ENCODE measurements around the gene PLXNA2.

The PLXNA2 gene

GRCh38 chr1:207993477-207994445 is 250.4 kb downstream of the PLXNA2 start:
- DNase-seq (ENCODE audit: low read depth), result no peak

DNA sequence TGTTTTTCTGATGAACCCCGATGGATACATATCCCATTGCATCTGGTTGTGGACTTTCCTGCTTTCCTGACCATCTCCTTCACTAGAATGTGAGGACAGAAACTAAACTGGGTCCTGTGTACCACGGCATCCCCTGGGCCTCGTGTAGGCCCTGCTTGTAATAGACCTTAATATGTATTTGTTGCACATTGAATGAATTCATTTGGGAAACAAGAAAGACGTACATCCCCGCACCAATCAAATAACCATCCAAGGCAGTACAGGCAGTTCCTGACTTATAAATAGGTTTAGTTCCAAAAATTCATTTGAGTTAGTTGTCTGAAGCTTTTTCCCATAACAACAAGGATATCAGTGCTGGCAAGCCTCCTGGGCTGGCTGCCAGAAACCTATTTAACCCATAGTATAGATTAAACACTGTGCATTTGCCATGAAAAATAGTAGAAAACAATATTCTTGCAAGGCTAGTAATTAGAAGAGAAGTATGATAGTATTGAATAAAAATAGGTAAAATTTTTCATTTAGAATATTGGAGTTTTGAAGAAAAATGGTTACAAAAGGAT is 251.4 kb downstream of the PLXNA2 start:
- DNase-seq (ENCODE audit: low read depth), result no peak

- DNase-seq (ENCODE audit: low read depth), result no peak
Observed at GRCh38 chr1:207991583-207992026, 252.6 kb downstream of the PLXNA2 start.

- DNase-seq (ENCODE audit: low read depth), result no peak
Observed at GRCh38 chr1:207990876-207991582, 253.2 kb downstream of the PLXNA2 start.

GRCh38 chr1:207990455-207990854 is 253.7 kb downstream of the PLXNA2 start:
- DNase-seq (ENCODE audit: low read depth), result no peak

GRCh38 chr1:207988326-207989165 is 255.6 kb downstream of the PLXNA2 start:
- no peak for DNase-seq (ENCODE audit: low read depth)

- no peak for DNase-seq (ENCODE audit: low read depth)
Observed at GRCh38 chr1:207987164-207987563, 257.0 kb downstream of the PLXNA2 start.

GRCh38 chr1:207985996-207986395 is 258.2 kb downstream of the PLXNA2 start:
- no peak for DNase-seq (ENCODE audit: low read depth)

DNA sequence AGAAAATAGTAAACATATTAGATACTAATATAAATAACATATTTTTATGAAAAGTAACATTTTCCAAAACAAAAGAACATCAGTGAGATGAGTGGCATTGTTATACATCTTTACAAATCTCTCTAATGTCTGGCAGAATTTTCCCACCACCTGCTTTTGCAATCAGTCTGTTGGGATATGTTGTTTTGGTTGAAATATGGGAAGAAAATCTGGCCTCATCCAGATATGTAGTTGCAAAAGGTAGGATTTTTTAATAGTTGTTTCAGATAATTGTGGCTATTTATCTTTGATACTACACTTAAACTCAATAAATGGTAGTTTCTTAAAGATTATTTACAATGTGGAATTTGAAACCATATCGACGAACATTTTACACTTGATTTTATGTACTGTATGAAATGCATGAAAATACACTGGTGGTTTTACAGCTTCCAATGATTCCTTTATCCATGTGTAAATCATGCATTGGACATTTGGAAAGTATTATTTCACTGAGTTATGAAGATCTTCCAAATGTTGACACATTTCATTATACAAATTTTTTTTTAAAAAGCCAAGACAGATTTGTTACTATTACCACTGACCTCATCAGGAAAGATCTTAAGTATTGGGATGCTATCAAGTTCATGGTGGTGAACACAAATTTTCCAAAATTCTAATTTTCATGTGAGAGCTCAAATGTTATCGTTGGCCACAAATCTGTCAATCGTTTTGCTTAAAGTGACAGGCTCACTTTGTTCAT is 259.2 kb downstream of the PLXNA2 start:
- no peak for DNase-seq (ENCODE audit: low read depth)

GRCh38 chr1:207983044-207983635 is 261.0 kb downstream of the PLXNA2 start:
- no peak for DNase-seq (ENCODE audit: low read depth)

DNA sequence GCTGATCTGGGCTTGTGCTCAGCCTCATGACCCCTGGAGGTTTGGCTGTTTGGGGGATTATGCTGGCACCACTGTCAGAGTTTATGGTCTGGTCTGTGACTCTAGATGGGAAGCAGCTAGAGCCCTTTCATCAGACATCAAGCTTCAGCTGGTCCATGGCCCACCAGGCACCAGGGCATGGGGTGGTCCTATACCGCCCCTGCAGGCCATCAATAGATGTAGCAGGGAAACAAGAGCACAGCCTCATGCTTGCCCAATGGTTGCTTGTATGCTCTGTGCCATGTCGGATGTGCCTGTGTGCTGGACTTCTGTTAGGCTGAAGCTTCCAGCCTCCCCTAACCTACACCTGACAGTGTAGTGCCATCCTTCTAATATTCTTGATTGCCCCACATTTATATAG is 262.2 kb downstream of the PLXNA2 start:
- no peak for DNase-seq (ENCODE audit: low read depth)

- DNase-seq (ENCODE audit: low read depth), result no peak
Observed at GRCh38 chr1:207978441-207978840, 265.7 kb downstream of the PLXNA2 start.

DNA sequence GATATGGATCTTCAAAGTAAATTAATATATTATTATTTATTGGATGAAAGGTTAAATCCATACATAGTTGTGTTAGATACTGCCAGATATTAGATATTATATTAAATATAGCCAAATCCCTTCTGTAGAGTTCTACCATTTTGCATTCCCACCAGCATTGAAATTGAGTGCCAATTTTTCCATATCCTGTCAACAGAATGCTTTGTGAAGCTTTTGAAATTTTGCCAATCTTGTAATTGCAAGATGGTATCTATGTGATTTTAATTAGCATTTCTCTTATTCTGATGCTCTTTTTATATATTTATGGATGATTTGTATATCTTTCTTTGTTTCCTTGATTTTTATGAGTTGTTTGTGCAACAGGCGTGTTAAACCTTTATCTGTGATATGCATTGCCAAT is 266.3 kb downstream of the PLXNA2 start:
- DNase-seq (ENCODE audit: low read depth), result no peak

GRCh38 chr1:207973898-207974568 is 270.2 kb downstream of the PLXNA2 start:
- DNase-seq (ENCODE audit: low read depth), result no peak

- DNase-seq (ENCODE audit: low read depth), result no peak
Observed at GRCh38 chr1:207972337-207972736, 271.8 kb downstream of the PLXNA2 start.

All from stimulated activated CD8-positive, alpha-beta memory T cell treated with anti-CD3 and anti-CD28 coated beads, Interleukin-12 subunit alpha, Interleukin-12 subunit beta, amount 100 ng/mL, for 4 hours (primary cell).